Stomach (tissue), 9 donors: ENCODE measurements around the gene CDH26. TPM values are rescaled to one million over a fixed set of nuclear protein-coding genes. Genes with fewer than 3 reads are reported as not detected.

Experiments used
- DNase-seq, 2 donors: peaks; one replicate each; pipeline versions ENCODE4 v3.0.0 to v3.0.0-alpha.2; 2013 to 2019
- H3K27ac ChIP-seq, 5 donors: fragments of 200-600 bp in 4 of 5; sonication (generic) in 4 of 5; one replicate each; pipeline ENCODE4 v1.5.1; 2013 to 2019; ENCODE audit warnings: mild to moderate bottlenecking in 1 of 5, moderate library complexity in 1 of 5
- H3K27me3 ChIP-seq, 3 donors: fragments of 200-600 bp; sonication (generic); one replicate each; pipeline ENCODE4 v1.5.1; 2017 to 2019; ENCODE audit warnings: mixed run types in 1 of 3
- H3K36me3 ChIP-seq, 4 donors: fragments of 200-600 bp; sonication (generic); 1 replicate in 3 of 4; 2 replicates in 1 of 4; pipeline ENCODE4 v1.5.1; 2016 to 2019
- H3K4me1 ChIP-seq, 4 donors: fragments of 200-600 bp; sonication (generic); one replicate each; pipeline ENCODE4 v1.5.1; 2016 to 2019
- H3K4me3 ChIP-seq, 4 donors: fragments of 200-600 bp; sonication (generic) in 3 of 4; one replicate each; pipeline ENCODE4 v1.5.1; 2016 to 2019; ENCODE audit warnings: mild to moderate bottlenecking in 1 of 4
- H3K9me3 ChIP-seq, 4 donors: fragments of 200-600 bp; sonication (generic); one replicate each; pipeline ENCODE4 v1.5.1; 2016 to 2019
- CTCF ChIP-seq, 7 experiments: fragments of 450-650 bp in 4 of 7; fragments of 200-600 bp in 3 of 7; sonication (generic) in 3 of 7; IDR thresholded peaks; one replicate each; pipeline ENCODE4 v1.5.1; 2016 to 2019; ENCODE audit warnings: antibody characterized with exemption in 7 of 7, control low read depth in 2 of 7, mild to moderate bottlenecking in 1 of 7
- EP300 ChIP-seq: sonication (generic); formaldehyde crosslinking; IDR thresholded peaks from one replicate; pipeline ENCODE4 v1.6.1; 2017; ENCODE audit warnings: antibody characterized with exemption
- POLR2A ChIP-seq, 4 donors: fragments of 450-650 bp; IDR thresholded peaks; one replicate each; pipeline ENCODE4 v1.6.1; 2016; ENCODE audit warnings: antibody characterized with exemption in 4 of 4, control low read depth in 2 of 4, mild to moderate bottlenecking in 1 of 4, moderate library complexity in 1 of 4
- POLR2AphosphoS5 ChIP-seq, 3 donors: sonication (generic); formaldehyde crosslinking; IDR thresholded peaks; one replicate each; pipeline ENCODE4 v1.6.1; 2016; ENCODE audit warnings: antibody characterized with exemption in 3 of 3
- WGBS, 5 donors: extraction: QIAGEN DNeasy Blood & Tissue Kit in 3 of 5; methylation state at CpG; one replicate each; pipeline versions ENCODE4 v1.1.5 to v1.1.7; 2013 to 2018; 5-methylcytosine and 5-hydroxymethylcytosine counted together
- intact Hi-C: fragments of 100-400 bp; cut with DNase I; formaldehyde crosslinking; loops from one replicate; pipeline ENCODE4 v1.15.1; 2023; ENCODE audit warnings: low total_unique reads
- polyA plus RNA-seq, 3 donors: library from polyadenylated mRNA; stranded (reverse); fragments of 200-250 nt; gene quantifications; one replicate each; pipeline ENCODE4 v1.2.3, GENCODE V29; 2013
- total RNA-seq, 5 donors: library from RNA; depleted of rRNA; stranded (reverse); fragments of >200 nt; gene quantifications; one replicate each; pipeline versions ENCODE4 v1.1.0 to v1.2.3, GENCODE V29; 2014 to 2016
- donor health status: healthy with polysubstance abuse.
- donor health status: Bipolar disorder and iron deficiency.
- donor health status: healthy.

CDH26 gene
- total and polyA plus RNA-seq, 8 donors: 0.25 to 116 (median 5.8) TPM; not detected in 1

GRCh38 chr20:60036346-60036745 is 78.1 kb downstream of the CDH26 start:
- TF ChIP-seq EP300 (no peak), POLR2A (IDR thresholded peaks at IDR 0.05) (no peak), POLR2AphosphoS5 (IDR thresholded peaks at IDR 0.05) (no peak)
- 93 to 97% (median 94%) methylated on average over 4 of the region's 4 CpGs for WGBS, 5 donors

GRCh38 chr20:60036746-60037499 is 78.7 kb downstream of the CDH26 start:
- intact Hi-C loops: no loop called here
- H3K27ac ChIP-seq: no peak overlapping the region
- H3K4me1 ChIP-seq: peaks cover 0 to 12% (median 2%) of the 10 kb centered on the region in 4 donors
- no peaks in the 10 kb centered on the region for H3K36me3 ChIP-seq
- H3K27me3 ChIP-seq: peaks cover 0 to 22% (median 5%) of the 10 kb centered on the region in 3 donors
- no peak for DNase-seq
- no peak for TF ChIP-seq POLR2AphosphoS5 (IDR thresholded peaks at IDR 0.05)
- no peak for TF ChIP-seq CTCF (IDR thresholded peaks at IDR 0.05)
- no peak for TF ChIP-seq POLR2A (IDR thresholded peaks at IDR 0.05)
- no peak for TF ChIP-seq EP300
- no peaks in the 10 kb centered on the region for H3K9me3 ChIP-seq
- H3K4me3 ChIP-seq: no peak overlapping the region
- WGBS, 5 donors: 66 to 79% (median 72%) methylated on average over 9 to 10 of the region's 10 CpGs

More at GRCh38 chr20:60036346-60036745, 78.1 kb downstream of the CDH26 start:
- Histone ChIP-seq H3K27ac (no peak overlapping the region), H3K9me3 (no peaks in the 10 kb centered on the region), H3K4me3 (no peak overlapping the region), H3K27me3 (peaks cover 0 to 22% (median 5%) of the 10 kb centered on the region in 3 donors), H3K36me3 (no peaks in the 10 kb centered on the region), H3K4me1 (peaks cover 0 to 12% (median 2%) of the 10 kb centered on the region in 4 donors)
- DNase-seq: no peak
- intact Hi-C loops: no loop called here

- peaks cover 0 to 22% (median 5%) of the 10 kb centered on the region in 3 donors for H3K27me3 ChIP-seq
- no peaks in the 10 kb centered on the region for H3K36me3 ChIP-seq
- WGBS, 5 donors: 69 to 84% (median 80%) methylated on average over 4 of the region's 4 CpGs
- H3K27ac ChIP-seq: no peak overlapping the region
- H3K9me3 ChIP-seq: no peaks in the 10 kb centered on the region
- intact Hi-C loops: no loop called here
- H3K4me1 ChIP-seq: peaks cover 0 to 12% (median 2%) of the 10 kb centered on the region in 4 donors
- H3K4me3 ChIP-seq: no peak overlapping the region
- TF ChIP-seq CTCF (IDR thresholded peaks at IDR 0.05) (no peak), POLR2A (IDR thresholded peaks at IDR 0.05) (no peak), EP300 (no peak), POLR2AphosphoS5 (IDR thresholded peaks at IDR 0.05) (no peak)
- DNase-seq: no peak
Observed at GRCh38 chr20:60038400-60039008, 80.3 kb downstream of the CDH26 start.

- TF ChIP-seq EP300 (no peak), POLR2AphosphoS5 (IDR thresholded peaks at IDR 0.05) (no peak), POLR2A (IDR thresholded peaks at IDR 0.05) (no peak), CTCF (IDR thresholded peaks at IDR 0.05) (no peak)
- whole genome bisulfite sequencing, 5 donors: 91 to 99% (median 93%) methylated on average over 3 of the region's 3 CpGs
- no peak for DNase-seq
Observed at GRCh38 chr20:60039526-60039925, 81.3 kb downstream of the CDH26 start.

More at GRCh38 chr20:60039526-60039925, 81.3 kb downstream of the CDH26 start:
- H3K4me3 ChIP-seq: no peak overlapping the region
- peaks cover 0 to 22% (median 5%) of the 10 kb centered on the region in 3 donors for H3K27me3 ChIP-seq
- H3K9me3 ChIP-seq: no peaks in the 10 kb centered on the region
- peaks cover 0 to 3% (median under 1%) of the 10 kb centered on the region in 4 donors for H3K4me1 ChIP-seq
- no peak overlapping the region for H3K27ac ChIP-seq
- H3K36me3 ChIP-seq: no peaks in the 10 kb centered on the region
- intact Hi-C loops: no loop called here
